Esophagus mucosa (tissue), 1 donor: ENCODE results near the gene NDUFV1. TPM values are rescaled to one million over a fixed set of nuclear protein-coding genes. Genes with fewer than 3 reads are reported as not detected.
"Not testable (repeated sequence)": the region's sequence is repeated elsewhere in the genome, so short reads cannot be mapped to it uniquely, and the experiment has no call there.

Experiments
- ATAC-seq: fragments of 200-7000 bp; cut with Tn5 transposase; one replicate; pipeline ENCODE4 v1.9.1; 2020
- total RNA-seq: library from RNA; stranded (reverse); gene quantifications from one replicate; pipeline ENCODE4 v1.2.4, GENCODE V29; 2023
- donor health status: DM: yes; HTN: yes; CAD: no.

The NDUFV1 gene
- total RNA-seq, 1 donor from 2014 or later = 140 TPM

GRCh38 chr11:67611704-67612587 is 5.2 kb downstream of the NDUFV1 start:
- no peak for ATAC-seq

DNA sequence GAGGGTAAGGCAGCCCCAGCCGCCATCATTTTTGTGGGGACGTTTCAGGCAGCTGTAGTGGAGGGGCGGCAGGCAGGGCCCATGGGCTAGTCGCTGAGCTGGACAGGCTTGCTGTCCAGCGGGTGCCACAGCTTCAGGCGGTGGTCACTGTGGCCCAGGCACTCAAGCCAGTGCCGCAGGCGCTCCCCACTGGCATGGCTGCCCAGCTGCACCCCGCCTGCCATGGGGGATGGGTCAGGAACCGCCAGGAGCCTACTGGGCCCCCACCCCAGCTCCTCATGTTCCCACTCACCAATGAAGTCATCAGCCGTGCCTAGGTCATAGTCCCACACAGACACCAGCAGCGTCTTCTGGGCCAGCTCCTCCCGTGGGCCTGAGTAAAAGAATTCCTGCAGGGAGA is 6.0 kb downstream of the NDUFV1 start:
- no peak for ATAC-seq

DNA sequence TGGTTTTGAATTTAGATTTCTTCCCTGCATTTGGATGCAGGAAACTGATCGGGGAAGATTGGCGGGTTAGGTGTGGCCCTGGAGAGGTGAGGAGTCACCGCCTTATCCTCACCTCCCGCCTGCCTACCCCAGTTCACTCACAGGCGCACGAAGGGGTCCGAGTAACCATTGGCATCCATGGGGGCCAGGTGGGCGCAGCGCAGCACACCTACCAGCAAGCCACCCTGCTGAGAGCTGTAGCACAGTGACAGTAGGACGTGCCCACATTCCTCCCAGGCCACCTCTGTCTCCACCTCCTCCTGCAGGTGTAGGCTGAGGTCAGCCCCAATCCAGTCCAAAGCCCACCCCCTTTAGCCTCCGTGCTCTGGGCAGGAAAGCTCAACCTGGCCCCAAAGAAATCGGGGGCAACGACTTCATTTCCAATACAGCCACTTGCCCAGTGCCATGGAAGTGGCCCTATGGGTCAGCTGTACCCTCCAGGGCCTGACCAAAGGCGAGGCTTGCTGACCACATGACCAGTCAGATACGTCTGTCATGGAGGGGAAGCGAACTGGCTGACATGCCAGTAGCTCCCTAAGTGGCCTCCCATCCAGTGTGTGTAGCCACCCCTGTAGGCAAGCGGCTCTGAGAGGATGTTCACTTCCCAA is 6.7 kb downstream of the NDUFV1 start:
- no peak for ATAC-seq

GRCh38 chr11:67613960-67614715 is 7.4 kb downstream of the NDUFV1 start:
- ATAC-seq = peak; percentile 62

- peak; percentile 62 for ATAC-seq
Measured at GRCh38 chr11:67614730-67615714, 8.3 kb downstream of the NDUFV1 start.

DNA sequence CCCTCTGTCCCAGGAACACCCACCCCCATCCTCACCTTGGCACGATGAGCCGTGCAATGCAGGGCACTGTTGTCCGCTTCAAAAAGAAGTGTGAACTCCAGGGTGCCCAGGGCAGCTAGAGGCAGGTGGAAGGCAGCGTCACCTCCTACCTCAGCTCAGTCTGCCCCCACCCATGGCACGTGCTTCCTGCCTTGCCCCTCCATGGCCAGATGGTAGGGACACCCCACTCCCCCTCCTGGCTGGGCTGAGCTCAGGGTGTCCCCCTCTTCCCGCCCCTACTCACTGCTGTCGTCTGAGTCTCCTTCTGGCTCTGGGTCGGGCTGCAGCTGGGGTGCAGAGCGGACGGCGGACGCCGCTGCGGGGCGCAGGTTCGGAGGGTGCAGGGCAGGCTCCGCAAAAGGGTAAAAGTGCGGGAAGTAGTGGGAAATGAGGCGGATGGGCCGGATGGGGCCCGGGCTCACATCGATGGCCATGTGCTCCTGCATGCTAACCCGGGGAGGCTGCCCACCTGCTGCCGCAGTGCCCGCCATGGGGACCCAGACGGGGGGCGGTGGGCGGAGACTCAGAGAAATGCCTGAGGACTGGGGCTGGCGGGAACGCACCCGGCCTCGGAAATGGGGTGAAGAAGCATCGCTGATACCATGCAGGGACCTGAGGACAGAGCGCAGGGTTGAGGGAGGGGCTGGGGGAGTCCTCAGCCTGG is 9.1 kb downstream of the NDUFV1 start:
- ATAC-seq = peak; percentile 2

DNA sequence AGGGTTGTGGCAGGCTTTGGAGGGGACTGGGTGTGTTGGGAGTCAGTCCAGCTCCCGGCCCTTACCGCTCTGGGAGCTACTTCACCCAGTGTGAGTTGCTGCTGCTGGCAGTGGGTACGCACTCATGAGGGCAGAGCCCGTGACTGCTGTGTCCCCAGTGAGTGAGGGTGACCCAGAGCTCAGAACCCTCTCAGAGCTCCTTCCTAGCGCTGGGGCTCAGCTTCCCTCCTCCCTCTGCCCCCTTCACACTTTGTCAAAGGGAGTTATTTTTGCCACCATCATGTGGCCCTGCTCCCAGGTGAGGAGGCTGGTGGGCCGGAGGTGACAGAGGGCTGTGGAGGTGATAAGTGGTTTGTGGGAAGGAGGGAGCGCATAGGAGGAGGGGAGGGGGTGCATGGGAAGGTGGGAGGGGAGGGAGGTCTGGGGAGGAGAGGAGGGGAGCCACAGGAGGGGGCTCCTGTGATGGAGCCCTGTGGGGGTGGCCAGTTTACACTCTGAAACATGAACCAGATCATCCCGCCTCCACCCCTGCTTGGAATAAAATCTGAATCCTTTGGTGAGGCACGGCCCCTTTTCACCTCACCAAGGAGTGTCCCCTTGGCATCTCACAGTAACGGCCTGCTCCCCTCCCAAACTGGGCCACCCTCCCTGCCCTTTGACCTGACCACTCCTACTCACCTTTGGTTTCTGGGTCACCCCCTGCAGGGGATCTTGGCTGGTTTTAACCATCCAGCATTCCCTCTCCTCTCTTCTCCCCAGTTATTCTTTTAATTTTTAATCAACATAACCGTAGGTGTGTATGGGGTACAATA is 9.9 kb downstream of the NDUFV1 start:
- ATAC-seq = no peak

DNA sequence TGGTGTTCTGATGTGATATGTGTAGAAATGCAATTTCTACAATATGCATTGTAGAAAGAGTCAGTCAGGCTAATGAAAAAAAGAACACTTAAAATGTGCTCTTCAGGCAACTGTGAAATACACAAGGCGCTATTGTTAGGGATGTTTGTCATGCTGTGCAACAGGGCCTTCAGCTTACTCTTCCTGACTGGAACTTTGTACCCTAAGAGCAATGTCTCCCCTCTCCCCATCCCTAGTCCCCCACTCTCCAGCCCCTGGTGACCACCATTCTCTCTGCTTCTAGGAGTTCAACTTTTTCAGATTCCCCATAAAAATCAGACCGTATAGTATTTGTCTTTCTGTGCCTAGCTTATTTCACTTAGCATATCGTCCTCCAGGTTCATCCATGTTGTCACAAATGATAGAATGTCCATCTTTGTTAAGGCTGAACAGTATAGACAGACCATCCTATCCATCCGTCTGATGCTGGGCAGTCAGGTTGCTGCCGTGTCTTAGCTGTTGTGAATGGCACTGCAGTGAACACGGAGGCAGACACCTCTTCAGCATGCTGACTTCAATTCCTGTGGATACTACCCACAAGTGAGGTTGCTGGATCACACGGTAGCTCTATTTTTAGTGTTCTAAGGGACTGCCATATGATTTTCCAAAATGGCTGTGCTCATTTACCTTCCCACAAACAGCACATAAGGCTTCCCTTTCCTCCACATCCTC is 10.7 kb downstream of the NDUFV1 start:
- no peak for ATAC-seq

GRCh38 chr11:67618901-67619659 is 12.3 kb downstream of the NDUFV1 start:
- not testable (repeated sequence) for ATAC-seq

GRCh38 chr11:67619683-67620618 is 13.2 kb downstream of the NDUFV1 start:
- ATAC-seq = not testable (repeated sequence)

DNA sequence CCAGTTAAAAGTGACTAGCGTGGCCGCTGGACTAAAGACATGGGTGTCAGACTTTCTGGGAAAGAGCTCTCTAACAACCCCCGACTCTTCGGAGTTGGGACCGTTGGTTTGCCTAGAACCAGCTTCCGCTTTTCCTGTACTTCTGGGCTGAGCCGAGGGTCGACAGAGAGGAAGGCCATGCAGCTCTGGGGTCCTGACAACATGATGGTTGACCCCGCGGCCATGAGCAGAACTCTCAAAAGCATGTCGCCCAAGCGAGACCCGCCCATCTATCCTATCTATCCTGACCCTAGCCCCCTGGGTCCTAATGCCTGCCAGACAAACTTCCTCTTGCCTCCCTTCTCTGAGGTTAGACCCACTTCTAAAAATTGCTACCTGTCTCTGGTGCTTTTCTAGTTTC is 13.9 kb downstream of the NDUFV1 start:
- not testable (repeated sequence) for ATAC-seq

DNA sequence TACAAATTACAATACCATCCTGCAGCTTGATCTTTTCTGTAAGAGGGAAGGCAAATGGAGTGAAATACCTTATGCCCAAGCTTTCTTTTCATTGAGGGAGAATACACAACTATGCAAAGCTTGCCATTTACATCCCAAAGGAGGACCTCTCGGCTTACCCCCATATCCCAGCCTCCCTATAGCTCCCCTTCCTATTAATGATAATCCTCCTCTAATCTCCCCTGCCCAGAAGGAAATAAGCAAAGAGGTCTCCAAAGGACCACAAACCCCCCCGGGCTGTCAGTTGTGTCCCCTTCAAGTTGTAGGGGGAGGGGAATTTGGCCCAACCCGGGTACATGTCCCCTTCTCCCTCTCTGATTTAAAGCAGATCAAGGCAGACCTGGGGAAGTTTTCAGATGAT is 15.2 kb downstream of the NDUFV1 start:
- ATAC-seq = not testable (repeated sequence)

DNA sequence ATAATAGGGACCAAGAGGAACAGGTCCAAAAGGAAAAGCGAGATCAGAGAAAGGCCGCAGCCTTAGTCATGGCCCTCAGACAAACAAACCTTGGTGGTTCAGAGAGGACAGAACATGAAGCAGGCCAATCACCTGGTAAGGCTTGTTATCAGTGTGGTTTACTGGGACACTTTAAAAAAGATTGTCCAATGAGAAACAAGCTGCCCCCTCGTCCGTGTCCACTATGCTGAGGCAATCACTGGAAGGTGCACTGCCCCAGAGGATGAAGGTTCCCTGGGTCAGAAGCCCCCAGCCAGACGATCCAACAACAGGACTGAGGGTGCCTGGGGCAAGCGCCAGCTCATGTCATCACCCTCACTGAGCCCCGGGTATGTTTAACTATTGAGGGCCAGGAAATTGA is 16.2 kb downstream of the NDUFV1 start:
- not testable (repeated sequence) for ATAC-seq

DNA sequence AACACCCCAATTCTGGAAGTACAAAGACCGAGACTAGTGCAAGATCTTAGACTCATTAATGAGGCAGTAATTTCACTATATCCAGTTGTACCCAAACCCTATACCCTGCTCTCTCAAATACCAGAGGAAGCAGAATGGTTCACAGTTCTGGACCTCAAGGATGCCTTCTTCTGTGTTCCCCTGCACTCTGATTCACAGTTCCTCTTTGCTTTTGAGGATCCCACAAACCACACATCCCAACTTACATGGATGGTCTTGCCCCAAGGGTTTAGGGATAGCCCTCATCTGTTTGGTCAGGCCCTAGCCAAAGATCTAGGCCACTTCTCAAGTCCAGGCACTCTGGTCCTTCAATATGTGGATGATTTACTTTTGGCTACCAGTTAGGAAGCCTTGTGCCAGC is 17.1 kb downstream of the NDUFV1 start:
- ATAC-seq = not testable (repeated sequence)

DNA sequence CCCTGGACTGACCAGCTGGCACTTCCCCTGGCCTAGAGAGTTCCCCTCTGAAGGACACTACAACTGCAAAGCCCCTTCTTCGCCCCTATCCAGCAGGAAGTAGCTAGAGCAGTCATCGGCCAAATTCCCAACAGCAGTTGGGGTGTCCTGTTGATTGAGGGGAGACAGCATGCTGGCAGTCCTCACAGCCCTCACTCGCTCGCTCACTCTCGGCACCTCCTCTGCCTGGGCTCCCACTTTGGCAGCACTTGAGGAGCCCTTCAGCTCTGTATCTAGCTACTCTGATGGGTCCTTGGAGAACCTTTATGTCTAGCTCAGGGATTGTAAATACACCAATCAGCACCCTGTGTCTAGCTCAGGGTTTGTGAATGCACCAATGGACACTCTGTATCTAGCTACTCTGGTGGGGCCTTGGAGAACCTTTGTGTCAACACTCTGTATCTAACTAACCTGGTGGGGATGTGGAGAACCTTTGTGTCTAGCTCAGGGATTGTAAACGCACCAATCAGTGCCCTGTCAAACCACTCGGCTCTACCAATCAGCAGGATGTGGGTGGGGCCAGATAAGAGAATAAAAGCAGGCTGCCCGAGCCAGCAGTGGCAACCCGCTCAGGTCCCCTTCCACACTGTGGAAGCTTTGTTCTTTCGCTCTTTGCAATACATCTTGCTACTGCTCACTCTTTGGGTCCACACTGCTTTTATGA is 19.5 kb downstream of the NDUFV1 start:
- ATAC-seq = not testable (repeated sequence)

GRCh38 chr11:67626970-67627369 is 20.2 kb downstream of the NDUFV1 start:
- ATAC-seq = no peak

DNA sequence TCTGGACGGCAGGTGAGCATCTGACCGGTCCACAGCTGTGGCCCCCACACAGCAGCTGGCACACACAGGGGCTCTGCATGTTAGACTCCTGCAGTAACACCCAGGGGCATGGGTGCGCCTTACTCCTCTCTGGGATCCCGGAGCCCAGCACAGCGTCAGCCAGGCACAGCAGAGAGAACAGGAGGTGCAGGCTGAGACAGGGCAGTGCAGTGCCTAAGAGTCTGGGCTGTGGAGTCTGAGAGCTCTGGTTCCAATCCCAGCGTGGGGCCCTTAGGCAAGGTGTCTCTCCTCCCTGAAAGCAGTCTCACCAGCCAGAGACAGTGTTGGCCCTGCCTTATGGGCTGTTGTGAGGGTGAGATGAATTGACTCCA is 20.7 kb downstream of the NDUFV1 start:
- ATAC-seq = no peak
